Aorta (tissue), 5 donors: Measurements from ENCODE around the gene FTO. TPM values are rescaled to one million over a fixed set of nuclear protein-coding genes. Genes with fewer than 3 reads are reported as not detected.

Experiments used
- ATAC-seq: fragments of 200-7000 bp; cut with Tn5 transposase; one replicate; pipeline ENCODE4 v1.9.1; 2022; ENCODE audit warnings: moderate library complexity; ENCODE audit not compliant: low FRiP score
- DNase-seq, 2 donors: peaks; one replicate each; pipeline ENCODE4 v3.0.0-alpha.2; 2020
- H3K27ac ChIP-seq, 2 donors: one replicate each; pipeline ENCODE4 v1.5.1; 2013; ENCODE audit warnings: low read length in 2 of 2, mild to moderate bottlenecking in 2 of 2, moderate library complexity in 2 of 2, control low read depth in 1 of 2, inconsistent platforms in 1 of 2, low read depth in 1 of 2
- H3K27me3 ChIP-seq, 2 donors: one replicate each; pipeline ENCODE4 v1.6.1; 2013; ENCODE audit warnings: control low read depth in 1 of 2, low read length in 1 of 2, mild to moderate bottlenecking in 1 of 2, moderate library complexity in 1 of 2; ENCODE audit not compliant: insufficient read depth in 2 of 2, control insufficient read depth in 1 of 2
- H3K36me3 ChIP-seq, 2 donors: one replicate each; pipeline ENCODE4 v1.6.1; 2013; ENCODE audit warnings: control low read depth in 1 of 2, low read length in 1 of 2, mild to moderate bottlenecking in 1 of 2; ENCODE audit not compliant: insufficient read depth in 2 of 2, control insufficient read depth in 1 of 2
- H3K4me1 ChIP-seq, 2 donors: one replicate each; pipeline ENCODE4 v1.6.1; 2013; ENCODE audit warnings: low read length in 2 of 2, control low read depth in 1 of 2, mild to moderate bottlenecking in 1 of 2, moderate library complexity in 1 of 2; ENCODE audit not compliant: insufficient read depth in 2 of 2, control insufficient read depth in 1 of 2
- H3K4me3 ChIP-seq, 2 donors: one replicate each; pipeline ENCODE4 v1.5.1; 2013; ENCODE audit warnings: low read length in 2 of 2, control low read depth in 1 of 2, mild to moderate bottlenecking in 1 of 2
- H3K9me3 ChIP-seq: one replicate; pipeline ENCODE4 v1.6.1; 2013; ENCODE audit warnings: mild to moderate bottlenecking, low read length; ENCODE audit not compliant: control insufficient read depth
- WGBS, 2 donors: extraction: QIAGEN DNeasy Blood & Tissue Kit; methylation state at CpG; one replicate each; pipeline ENCODE4 v1.1.7; 2013; 5-methylcytosine and 5-hydroxymethylcytosine counted together
- intact Hi-C, 2 donors: fragments of 100-400 bp; cut with DNase I; formaldehyde crosslinking; loops; one replicate each; pipeline versions ENCODE4 v1.14.2 to v1.15.0; 2022
- polyA plus RNA-seq, 2 donors: library from polyadenylated mRNA; stranded (reverse); fragments of 200-250 nt; gene quantifications; one replicate each; pipeline ENCODE4 v1.2.3, GENCODE V29; 2013
- total RNA-seq, 2 donors: library from RNA; stranded (reverse); fragmentation: NEBNext Ultra II Directional; extraction: Animal tissue kit (Norgen Biotek cat#: 25700); gene quantifications; one replicate each; pipeline ENCODE4 v1.2.1, GENCODE V29; 2021
- donor health status: healthy with polysubstance abuse.
- donor health status: Bipolar disorder and iron deficiency.
- donor health status: DM: no; HTN: no; CAD: no.
- donor health status: DM: no; HTN: no; CAD: no.
- donor health status: DM: yes; HTN: yes; CAD: no.

The FTO gene
- total and polyA plus RNA-seq, 4 donors = 17.9 to 97.7 (median 55.6) TPM

DNA sequence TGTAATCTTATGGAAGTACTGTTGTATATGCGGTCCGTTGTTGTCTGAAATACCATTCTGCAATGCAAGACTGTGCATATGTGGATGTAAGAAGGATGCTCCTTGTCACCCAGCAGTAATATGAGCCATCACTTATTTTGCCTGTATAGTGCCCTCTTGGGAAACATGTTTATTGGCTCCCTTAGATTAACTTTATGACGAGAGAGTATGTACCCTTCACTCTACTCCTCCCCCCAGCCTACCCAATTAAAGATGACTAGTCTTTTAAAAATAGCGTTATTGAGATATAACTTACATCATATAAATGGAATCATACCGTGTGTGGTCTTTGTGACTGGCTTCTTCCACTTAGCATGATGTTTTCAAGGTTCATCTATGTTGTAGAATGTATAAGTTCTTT lies 33.6 kb downstream of the FTO start:
- no peak for DNase-seq
- Histone ChIP-seq H3K36me3 (no peaks in the 10 kb centered on the region), H3K27me3 (no peaks in the 10 kb centered on the region), H3K9me3 (no peaks in the 10 kb centered on the region), H3K4me3 (no peak overlapping the region), H3K4me1 (peaks cover 0 to 4% of the 10 kb centered on the region in 2 donors), H3K27ac (no peak overlapping the region)
- intact Hi-C loops = no loop called here
- WGBS, 2 donors = 88 to 90% methylated on average over 5 of the region's 5 CpGs
- no peak for ATAC-seq

DNA sequence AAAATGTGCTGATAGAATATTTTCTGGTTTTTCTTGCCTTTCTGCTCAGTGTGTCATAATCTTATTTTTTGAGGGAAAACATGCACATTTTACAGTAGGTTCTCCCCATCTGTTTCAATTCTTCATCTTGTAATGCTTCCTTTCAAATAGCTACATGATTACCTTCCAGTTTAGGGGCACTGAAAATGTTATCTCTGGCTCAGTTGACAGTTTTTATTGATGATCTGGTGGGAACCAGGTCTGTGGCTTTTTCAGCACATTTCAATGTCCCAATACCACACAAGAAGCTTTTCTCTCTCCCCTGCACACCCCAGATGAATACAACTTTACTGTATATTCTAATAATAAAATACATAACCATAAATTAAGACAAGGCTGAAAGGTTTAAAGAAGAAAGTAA lies 36.5 kb downstream of the FTO start:
- no peak overlapping the region for H3K4me3 ChIP-seq
- no peak for DNase-seq

DNA sequence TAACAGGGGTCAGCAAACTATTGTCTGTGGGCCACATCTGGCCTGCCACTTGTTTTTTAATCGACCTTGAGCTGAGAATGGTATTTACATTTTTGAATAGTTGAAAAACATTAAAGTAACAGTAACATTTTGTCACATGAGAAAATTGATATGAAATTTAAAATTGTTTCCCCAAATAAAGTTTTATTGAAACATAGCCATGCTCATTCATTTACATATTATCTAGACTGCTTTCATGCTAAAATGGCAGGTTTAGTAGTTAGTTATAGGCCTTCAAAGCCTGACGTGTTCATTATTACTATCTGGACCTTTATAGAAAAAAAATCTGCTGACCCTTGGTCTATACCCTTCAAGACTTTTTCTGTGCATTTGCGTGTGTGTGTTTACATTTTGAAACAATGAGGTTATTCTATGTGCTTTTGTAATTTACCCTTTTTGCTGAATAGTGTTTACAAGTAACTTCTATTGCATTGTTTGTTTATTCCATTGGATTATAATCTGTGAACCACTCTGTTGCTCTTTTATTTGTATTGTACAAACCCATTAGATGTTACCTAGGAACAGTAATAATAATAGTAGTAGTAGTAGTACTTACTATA lies 37.1 kb downstream of the FTO start:
- no peak overlapping the region for H3K27ac ChIP-seq
- H3K4me3 ChIP-seq = no peak overlapping the region
- 82 to 91% methylated on average over 3 of the region's 3 CpGs for WGBS, 2 donors
- DNase-seq = no peak
- no peaks in the 10 kb centered on the region for H3K36me3 ChIP-seq
- no peaks in the 10 kb centered on the region for H3K27me3 ChIP-seq
- H3K9me3 ChIP-seq = no peaks in the 10 kb centered on the region
- ATAC-seq = no peak
- H3K4me1 ChIP-seq = peaks cover 0 to 3% of the 10 kb centered on the region in 2 donors
- intact Hi-C loops = no loop called here

More for the DNA sequence above, 36.5 kb downstream of the FTO start:
- intact Hi-C loops = no loop called here
- no peak overlapping the region for H3K27ac ChIP-seq
- no peaks in the 10 kb centered on the region for H3K9me3 ChIP-seq
- no peaks in the 10 kb centered on the region for H3K27me3 ChIP-seq
- no peaks in the 10 kb centered on the region for H3K36me3 ChIP-seq
- H3K4me1 ChIP-seq = no peaks in the 10 kb centered on the region
- ATAC-seq = no peak

DNA sequence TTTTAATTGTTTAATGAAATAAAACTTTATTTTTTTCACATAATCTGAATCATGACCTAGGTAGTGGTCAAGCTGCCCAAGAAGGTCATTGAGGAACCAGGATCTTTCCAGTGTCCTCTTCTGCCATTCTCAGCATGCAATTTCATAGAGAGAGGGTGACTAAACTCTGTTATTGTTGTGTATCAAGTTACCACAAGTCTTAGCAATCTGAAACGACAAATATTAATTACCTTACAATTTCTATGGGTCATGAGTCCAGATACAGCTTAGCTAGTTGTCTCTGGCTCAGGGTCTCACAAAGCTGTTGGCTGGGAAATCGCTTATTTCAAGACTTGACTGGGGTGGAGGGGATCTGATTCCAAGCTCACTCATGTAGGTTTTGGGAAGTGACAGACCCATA lies 37.6 kb downstream of the FTO start:
- Histone ChIP-seq H3K4me3 (no peak overlapping the region), H3K27ac (no peak overlapping the region), H3K9me3 (no peaks in the 10 kb centered on the region), H3K27me3 (no peaks in the 10 kb centered on the region), H3K4me1 (peaks cover 0 to 3% of the 10 kb centered on the region in 2 donors), H3K36me3 (no peaks in the 10 kb centered on the region)
- 78 to 80% methylated on average over 2 of the region's 2 CpGs for WGBS, 2 donors
- intact Hi-C loops = no loop called here
- DNase-seq (no peak), ATAC-seq (no peak)

DNA sequence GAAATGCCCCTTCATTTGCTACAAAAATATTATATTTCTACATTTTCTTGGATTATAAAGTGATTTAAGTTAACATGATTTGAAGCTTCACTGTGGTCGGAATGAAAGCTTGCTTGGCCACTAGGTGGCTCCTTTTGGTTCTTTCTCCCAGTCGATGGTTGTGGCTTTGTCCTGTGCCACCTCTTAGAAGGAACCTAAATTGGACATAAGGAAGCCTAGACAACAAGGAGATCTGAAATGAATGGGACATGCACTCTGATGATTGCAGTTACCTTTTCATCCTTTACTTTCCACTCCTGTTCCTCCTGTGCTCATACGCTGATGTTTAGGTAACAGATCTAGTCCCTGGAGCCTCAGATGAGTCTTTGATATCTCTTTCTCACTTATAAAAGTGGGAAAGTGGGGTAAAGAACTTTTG lies 39.2 kb downstream of the FTO start:
- no peak for ATAC-seq
- intact Hi-C loops = no loop called here
- Histone ChIP-seq H3K27ac (no peak overlapping the region), H3K36me3 (no peaks in the 10 kb centered on the region), H3K4me3 (no peak overlapping the region), H3K9me3 (no peaks in the 10 kb centered on the region), H3K4me1 (peaks cover 0 to 3% of the 10 kb centered on the region in 2 donors), H3K27me3 (no peaks in the 10 kb centered on the region)
- DNase-seq = no peak
- 74 to 78% methylated on average over 3 of the region's 3 CpGs for WGBS, 2 donors

DNA sequence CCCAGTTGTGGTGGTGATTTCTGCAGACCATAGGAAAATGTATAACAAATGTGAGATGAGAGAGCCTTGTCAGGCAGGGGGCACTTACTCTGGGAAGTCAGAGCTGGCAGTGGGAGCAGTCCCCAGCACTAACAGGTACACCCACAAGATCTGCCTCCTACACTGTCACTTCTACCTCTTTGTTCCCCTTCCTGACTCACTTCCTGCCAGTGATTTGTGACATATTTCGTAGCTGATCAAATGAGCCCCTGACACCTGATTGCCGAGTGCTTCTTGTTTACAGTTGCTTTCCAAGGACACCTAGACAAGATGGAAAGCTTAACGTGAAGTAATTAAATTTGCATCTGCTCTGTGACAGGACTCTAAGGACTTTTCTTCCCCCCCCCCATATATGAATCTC lies 40.5 kb downstream of the FTO start:
- Histone ChIP-seq H3K9me3 (no peaks in the 10 kb centered on the region), H3K36me3 (no peaks in the 10 kb centered on the region), H3K4me1 (peaks cover 0 to 3% of the 10 kb centered on the region in 2 donors), H3K27me3 (no peaks in the 10 kb centered on the region), H3K27ac (peak overlapping the region in 1 of 2 donors; percentile 25), H3K4me3 (no peak overlapping the region)
- 67 to 72% methylated on average over 3 of the region's 3 CpGs for WGBS, 2 donors
- no peak for DNase-seq
- intact Hi-C loops = no loop called here
- ATAC-seq = no peak

DNA sequence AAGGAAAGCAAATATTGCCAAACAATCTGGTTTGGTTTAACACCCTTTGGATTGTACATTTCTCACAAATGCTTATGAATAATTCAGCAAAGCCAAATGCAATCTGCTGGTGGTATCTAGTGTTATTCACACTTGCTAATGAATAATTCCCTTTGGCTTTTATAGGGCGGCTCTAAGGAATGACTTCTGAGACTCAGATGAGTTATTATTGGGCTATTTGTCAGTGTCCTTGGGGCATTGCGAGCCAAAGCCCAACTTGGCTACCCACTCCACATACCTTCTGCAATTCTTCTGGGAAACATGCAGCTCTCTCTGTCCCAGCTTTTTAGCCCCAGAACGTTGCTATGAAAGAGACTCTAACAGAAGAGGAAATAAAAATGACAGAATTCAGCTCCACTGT lies 41.1 kb downstream of the FTO start:
- DNase-seq = no peak
- Histone ChIP-seq H3K36me3 (no peaks in the 10 kb centered on the region), H3K4me1 (peaks cover 0 to 3% of the 10 kb centered on the region in 2 donors), H3K4me3 (no peak overlapping the region), H3K27me3 (no peaks in the 10 kb centered on the region), H3K27ac (no peak overlapping the region), H3K9me3 (no peaks in the 10 kb centered on the region)
- intact Hi-C loops = no loop called here
- peak; percentile 48 for ATAC-seq
- 3 to 6% methylated on average over 3 of the region's 3 CpGs for WGBS, 2 donors

DNA sequence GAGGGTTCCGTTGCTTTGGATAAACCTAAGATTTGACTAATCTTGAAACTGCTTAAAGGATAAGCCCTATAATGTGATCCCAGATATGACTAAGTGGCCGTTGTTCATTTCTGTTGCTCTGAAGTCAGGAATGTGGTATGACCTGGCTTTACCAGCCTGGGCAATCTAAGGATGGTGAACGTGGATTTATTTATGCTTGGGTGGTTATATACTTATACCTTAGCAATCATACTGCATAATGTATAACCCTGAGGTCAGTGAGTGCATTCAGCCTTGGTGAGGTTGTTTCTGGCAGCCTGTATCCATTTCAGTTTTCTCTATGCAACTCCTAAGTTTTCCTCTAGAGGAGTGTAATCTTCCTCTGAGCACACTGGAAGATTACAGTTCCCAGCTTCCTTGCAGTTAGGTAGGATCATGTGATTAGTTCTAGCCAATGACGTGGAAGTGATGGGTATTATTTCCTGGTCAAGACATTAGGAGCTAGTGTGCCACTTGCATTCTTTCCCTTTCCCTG lies 41.9 kb downstream of the FTO start:
- H3K36me3 ChIP-seq = no peaks in the 10 kb centered on the region

DNA sequence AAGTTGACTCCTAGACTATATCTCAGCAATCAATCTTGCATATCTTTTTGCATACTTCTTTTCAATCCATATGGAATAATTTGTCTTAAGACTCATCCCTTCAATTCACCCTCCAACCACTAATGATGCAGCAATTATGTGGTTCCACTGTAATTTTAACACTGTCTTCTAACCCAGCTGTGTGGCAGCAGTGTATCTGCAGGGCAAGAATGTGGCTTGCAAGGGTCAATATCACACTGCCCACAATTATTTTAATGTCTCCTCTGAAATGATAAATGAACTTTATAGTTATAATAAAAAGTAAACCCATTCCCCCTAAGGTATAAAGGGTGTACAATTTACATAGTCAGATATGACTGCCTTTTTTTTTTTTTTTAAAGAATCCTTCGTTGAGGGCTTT lies 48.6 kb downstream of the FTO start:
- Histone ChIP-seq H3K27me3 (no peaks in the 10 kb centered on the region), H3K27ac (no peak overlapping the region), H3K36me3 (no peaks in the 10 kb centered on the region), H3K4me3 (no peak overlapping the region), H3K9me3 (no peaks in the 10 kb centered on the region), H3K4me1 (peaks cover 0 to 8% of the 10 kb centered on the region in 2 donors)
- WGBS, 2 donors = 49 to 67% methylated on average over 1 of the region's 1 CpG
- ATAC-seq (no peak), DNase-seq (no peak)
- intact Hi-C loops = no loop called here

More for the DNA sequence above, 41.9 kb downstream of the FTO start:
- ATAC-seq (no peak), DNase-seq (no peak)
- Histone ChIP-seq H3K4me1 (peaks cover 0 to 3% of the 10 kb centered on the region in 2 donors), H3K4me3 (no peak overlapping the region), H3K9me3 (no peaks in the 10 kb centered on the region), H3K27ac (peak overlapping the region in 1 of 2 donors; percentile 82), H3K27me3 (no peaks in the 10 kb centered on the region)
- intact Hi-C loops = no loop called here
- 35 to 36% methylated on average over 4 of the region's 4 CpGs for WGBS, 2 donors
